BLaER1 treated with 17β-estradiol and CSF1 and Interleukin-3, amounts not matched to agents 10 nM and 100 nM (cell line): ENCODE results near the gene MLEC.
A peak's percentile ranks its signal among the peaks of the same experiment; 100 is the strongest.

Experiments
- H3K27ac ChIP-seq, 11 experiments: shearing (Covaris generic); formaldehyde crosslinking; 2 replicates each; pipeline ENCODE4 v1.8.1; 2022
- H3K27me3 ChIP-seq, 11 experiments: shearing (Covaris generic); formaldehyde crosslinking; 2 replicates each; pipeline ENCODE4 v1.8.1; 2022
- H3K36me3 ChIP-seq, 11 experiments: shearing (Covaris generic); formaldehyde crosslinking; 2 replicates each; pipeline ENCODE4 v1.8.1; 2022
- H3K4me1 ChIP-seq, 10 experiments: shearing (Covaris generic); formaldehyde crosslinking; 2 replicates each; pipeline ENCODE4 v1.8.1; 2022
- H3K4me2 ChIP-seq, 11 experiments: shearing (Covaris generic); formaldehyde crosslinking; 2 replicates each; pipeline ENCODE4 v1.8.1; 2022
- H3K4me3 ChIP-seq, 10 experiments: shearing (Covaris generic); formaldehyde crosslinking; 2 replicates each; pipeline ENCODE4 v1.8.1; 2022
- H3K9ac ChIP-seq, 11 experiments: shearing (Covaris generic); formaldehyde crosslinking; 2 replicates each; pipeline ENCODE4 v1.8.1; 2022
- H3K9me3 ChIP-seq, 11 experiments: shearing (Covaris generic); formaldehyde crosslinking; replicated peaks in 1 of 11; 2 replicates each; pipeline ENCODE4 v1.8.1; 2022
- H4K20me1 ChIP-seq, 11 experiments: shearing (Covaris generic); formaldehyde crosslinking; 2 replicates each; pipeline ENCODE4 v1.8.1; 2022
- Cebpa-rat ChIP-seq, 11 experiments: shearing (Covaris generic); IDR thresholded peaks; 2 replicates each; pipeline ENCODE4 v1.8.1; 2022

The MLEC gene

GRCh38 chr12:120703311-120703942 lies 16.5 kb downstream of the MLEC start:
- peaks cover 23 to 54% (median 43%) of the 10 kb centered on the region in 10 experiments for H3K4me1 ChIP-seq
- peaks cover 0 to 42% (median 4%) of the 10 kb centered on the region in 11 experiments; a peak in 11 of 22 replicates for H4K20me1 ChIP-seq
- H3K9ac ChIP-seq = no peak overlapping the region
- no peaks in the 10 kb centered on the region for H3K27me3 ChIP-seq
- H3K9me3 ChIP-seq = no peaks in the 10 kb centered on the region
- TF ChIP-seq Cebpa-rat (IDR thresholded peaks at IDR 0.05) = no peak
- no peak overlapping the region for H3K4me2 ChIP-seq
- H3K4me3 ChIP-seq = no peak overlapping the region
- H3K36me3 ChIP-seq = peaks cover 50 to 75% (median 70%) of the 10 kb centered on the region in 11 experiments
- H3K27ac ChIP-seq = no peak overlapping the region

- Histone ChIP-seq H4K20me1 (peaks cover 0 to 30% (median 4%) of the 10 kb centered on the region in 11 experiments; a peak in 8 of 22 replicates), H3K27me3 (no peaks in the 10 kb centered on the region), H3K9me3 (no peaks in the 10 kb centered on the region), H3K4me2 (peak overlapping the region in 7 of 11 experiments; percentile 14 to 44 (median 26); a peak in 13 of 22 replicates), H3K27ac (peak overlapping the region in 6 of 11 experiments; percentile 8 to 36 (median 14); a peak in 6 of 22 replicates), H3K4me1 (peaks cover 10 to 51% (median 45%) of the 10 kb centered on the region in 10 experiments), H3K9ac (peak overlapping the region in 5 of 11 experiments; percentile 1 to 37 (median 27); a peak in 7 of 22 replicates), H3K36me3 (peaks cover 36 to 55% (median 49%) of the 10 kb centered on the region in 11 experiments), H3K4me3 (no peak overlapping the region)
- no peak for TF ChIP-seq Cebpa-rat (IDR thresholded peaks at IDR 0.05)
Observed at GRCh38 chr12:120705618-120706017, 18.7 kb downstream of the MLEC start.

GRCh38 chr12:120706029-120706428 lies 19.1 kb downstream of the MLEC start:
- Histone ChIP-seq H3K27ac (peak overlapping the region in 6 of 11 experiments; percentile 8 to 36 (median 14); a peak in 6 of 22 replicates), H4K20me1 (peaks cover 0 to 26% (median under 1%) of the 10 kb centered on the region in 11 experiments; a peak in 8 of 22 replicates), H3K4me1 (peaks cover 9 to 51% (median 45%) of the 10 kb centered on the region in 10 experiments; a peak in 19 of 20 replicates), H3K4me3 (no peak overlapping the region), H3K9ac (peak overlapping the region in 4 of 11 experiments; percentile 26 to 37 (median 31); a peak in 4 of 22 replicates), H3K4me2 (peak overlapping the region in 4 of 11 experiments; percentile 14 to 44 (median 21); a peak in 9 of 22 replicates), H3K9me3 (no peaks in the 10 kb centered on the region), H3K27me3 (no peaks in the 10 kb centered on the region), H3K36me3 (peaks cover 32 to 51% (median 44%) of the 10 kb centered on the region in 11 experiments)
- TF ChIP-seq Cebpa-rat (IDR thresholded peaks at IDR 0.05) = no peak

GRCh38 chr12:120708651-120709050 lies 21.7 kb downstream of the MLEC start:
- TF ChIP-seq Cebpa-rat (IDR thresholded peaks at IDR 0.05) = peak in 3 of 11 experiments; percentile 10 to 69 (median 18); a peak in 1 of 22 replicates
- Histone ChIP-seq H3K36me3 (peaks cover 14 to 33% (median 24%) of the 10 kb centered on the region in 11 experiments), H3K9ac (peak overlapping the region in 6 of 11 experiments; percentile 4 to 96 (median 52); a peak in 10 of 22 replicates), H3K27ac (peak overlapping the region in 6 of 11 experiments; percentile 58 to 95 (median 66); a peak in 12 of 22 replicates), H3K4me3 (peak overlapping the region in 1 of 10 experiments; percentile 16; a peak in 1 of 20 replicates), H3K9me3 (no peaks in the 10 kb centered on the region), H3K27me3 (no peaks in the 10 kb centered on the region), H3K4me1 (peaks cover 23 to 76% (median 68%) of the 10 kb centered on the region in 10 experiments), H3K4me2 (peak overlapping the region in 8 of 11 experiments; percentile 67 to 93 (median 88); a peak in 16 of 22 replicates), H4K20me1 (peaks cover 0 to 18% (median 9%) of the 10 kb centered on the region in 11 experiments; a peak in 12 of 22 replicates)

- peaks cover 6 to 28% (median 17%) of the 10 kb centered on the region in 11 experiments; a peak in 18 of 22 replicates for H4K20me1 ChIP-seq
- H3K4me2 ChIP-seq = peak within 1 kb of the TSS; percentile 89 to 99 (median 95)
- H3K27ac ChIP-seq = peak within 1 kb of the TSS; percentile 38 to 95 (median 89)
- peaks cover 24 to 72% (median 66%) of the 10 kb centered on the region in 10 experiments for H3K4me1 ChIP-seq
- no peak for TF ChIP-seq Cebpa-rat (IDR thresholded peaks at IDR 0.05)
- H3K4me3 ChIP-seq = peak within 1 kb of the TSS; percentile 95 to 100 (median 99)
- H3K9ac ChIP-seq = peak within 1 kb of the TSS; percentile 85 to 98 (median 95)
- no peaks in the 10 kb centered on the region for H3K27me3 ChIP-seq
- H3K36me3 ChIP-seq = peaks cover 23 to 33% (median 26%) of the 10 kb centered on the region in 11 experiments
- H3K9me3 ChIP-seq = no peaks in the 10 kb centered on the region
Observed at GRCh38 chr12:120710031-120710804, 23.3 kb downstream of the MLEC start, which contains the start of gene UNC119B. Gene UNC119B (plus strand): TSS chr12:120710458. CDS start chr12:120710475, 17 bp downstream.

GRCh38 chr12:120710805-120711296 lies 23.9 kb downstream of the MLEC start:
- no peaks in the 10 kb centered on the region for H3K27me3 ChIP-seq
- H3K9me3 ChIP-seq = no peaks in the 10 kb centered on the region
- peaks cover 24 to 65% (median 60%) of the 10 kb centered on the region in 10 experiments for H3K4me1 ChIP-seq
- H3K9ac ChIP-seq = peak overlapping the region; percentile 85 to 98 (median 95)
- no peak for TF ChIP-seq Cebpa-rat (IDR thresholded peaks at IDR 0.05)
- H3K4me2 ChIP-seq = peak overlapping the region; percentile 89 to 99 (median 95)
- peak overlapping the region; percentile 38 to 95 (median 89) for H3K27ac ChIP-seq
- H4K20me1 ChIP-seq = peaks cover 6 to 32% (median 17%) of the 10 kb centered on the region in 11 experiments; a peak in 17 of 22 replicates
- H3K36me3 ChIP-seq = peaks cover 24 to 33% (median 26%) of the 10 kb centered on the region in 11 experiments
- H3K4me3 ChIP-seq = peak overlapping the region; percentile 95 to 100 (median 99)

- peak overlapping the region; percentile 85 to 98 (median 95); a peak in 21 of 22 replicates for H3K9ac ChIP-seq
- no peaks in the 10 kb centered on the region for H3K27me3 ChIP-seq
- H3K36me3 ChIP-seq = peaks cover 29 to 37% (median 32%) of the 10 kb centered on the region in 11 experiments
- no peak for TF ChIP-seq Cebpa-rat (IDR thresholded peaks at IDR 0.05)
- H3K4me1 ChIP-seq = peaks cover 24 to 61% (median 57%) of the 10 kb centered on the region in 10 experiments
- no peaks in the 10 kb centered on the region for H3K9me3 ChIP-seq
- H3K4me3 ChIP-seq = peak overlapping the region; percentile 95 to 100 (median 99)
- peak overlapping the region in 9 of 11 experiments; percentile 12 to 95 (median 92); a peak in 15 of 22 replicates for H3K27ac ChIP-seq
- peaks cover 6 to 34% (median 18%) of the 10 kb centered on the region in 11 experiments; a peak in 17 of 22 replicates for H4K20me1 ChIP-seq
- H3K4me2 ChIP-seq = peak overlapping the region; percentile 89 to 99 (median 95)
Observed at GRCh38 chr12:120711411-120711810, 24.5 kb downstream of the MLEC start.

- Histone ChIP-seq H3K4me2 (peak overlapping the region in 9 of 11 experiments; percentile 89 to 99 (median 95); a peak in 12 of 22 replicates), H4K20me1 (peaks cover 6 to 36% (median 18%) of the 10 kb centered on the region in 11 experiments; a peak in 17 of 22 replicates), H3K9ac (no peak overlapping the region; a peak in 1 of 22 replicates), H3K4me3 (no peak overlapping the region), H3K4me1 (peaks cover 24 to 54% (median 51%) of the 10 kb centered on the region in 10 experiments), H3K36me3 (peaks cover 41 to 49% (median 44%) of the 10 kb centered on the region in 11 experiments), H3K27me3 (no peaks in the 10 kb centered on the region), H3K9me3 (no peaks in the 10 kb centered on the region), H3K27ac (no peak overlapping the region)
- no peak for TF ChIP-seq Cebpa-rat (IDR thresholded peaks at IDR 0.05)
Observed at GRCh38 chr12:120712610-120713009, 25.7 kb downstream of the MLEC start.
